NT2/D1 (cell line): ENCODE results near the gene DDO.

Source experiments
- DNase-seq: peaks from one replicate; pipeline ENCODE4 v3.0.0-alpha.2; 2011; ENCODE audit warnings: low read depth, low spot score
- H3K27me3 ChIP-seq: 2 replicates; pipeline ENCODE4 v1.6.0; 2011; ENCODE audit warnings: mild to moderate bottlenecking; ENCODE audit not compliant: insufficient read length, insufficient read depth
- H3K36me3 ChIP-seq: 2 replicates; pipeline ENCODE4 v1.6.1; 2011; ENCODE audit warnings: mild to moderate bottlenecking, low read length, mixed read lengths; ENCODE audit not compliant: insufficient read depth, insufficient read length
- H3K4me1 ChIP-seq: 2 replicates; pipeline ENCODE4 v1.5.1; 2011; ENCODE audit not compliant: insufficient read depth, insufficient read length
- H3K4me3 ChIP-seq: 2 replicates; pipeline ENCODE4 v1.5.1; 2011; ENCODE audit warnings: low read depth; ENCODE audit not compliant: insufficient read length
- H3K9ac ChIP-seq: 2 replicates; pipeline ENCODE4 v1.6.0; 2011; ENCODE audit warnings: low read depth; ENCODE audit not compliant: insufficient read length
- H3K9me3 ChIP-seq: 2 replicates; pipeline ENCODE4 v1.5.1; 2011; ENCODE audit warnings: mild to moderate bottlenecking, low read length; ENCODE audit not compliant: insufficient read depth
- SUZ12 ChIP-seq: IDR thresholded peaks from 2 replicates; pipeline ENCODE4 v1.6.1; 2011; ENCODE audit not compliant: insufficient read length, insufficient read depth; ENCODE audit errors: extremely low read depth
- YY1 ChIP-seq: IDR thresholded peaks from 2 replicates; pipeline ENCODE4 v1.6.1; 2011; ENCODE audit not compliant: insufficient read length, insufficient read depth
- ZNF274 ChIP-seq: IDR thresholded peaks from 2 replicates; pipeline ENCODE4 v1.6.1; 2011; ENCODE audit warnings: mild to moderate bottlenecking, low read depth, low read length

The DDO gene

DNA sequence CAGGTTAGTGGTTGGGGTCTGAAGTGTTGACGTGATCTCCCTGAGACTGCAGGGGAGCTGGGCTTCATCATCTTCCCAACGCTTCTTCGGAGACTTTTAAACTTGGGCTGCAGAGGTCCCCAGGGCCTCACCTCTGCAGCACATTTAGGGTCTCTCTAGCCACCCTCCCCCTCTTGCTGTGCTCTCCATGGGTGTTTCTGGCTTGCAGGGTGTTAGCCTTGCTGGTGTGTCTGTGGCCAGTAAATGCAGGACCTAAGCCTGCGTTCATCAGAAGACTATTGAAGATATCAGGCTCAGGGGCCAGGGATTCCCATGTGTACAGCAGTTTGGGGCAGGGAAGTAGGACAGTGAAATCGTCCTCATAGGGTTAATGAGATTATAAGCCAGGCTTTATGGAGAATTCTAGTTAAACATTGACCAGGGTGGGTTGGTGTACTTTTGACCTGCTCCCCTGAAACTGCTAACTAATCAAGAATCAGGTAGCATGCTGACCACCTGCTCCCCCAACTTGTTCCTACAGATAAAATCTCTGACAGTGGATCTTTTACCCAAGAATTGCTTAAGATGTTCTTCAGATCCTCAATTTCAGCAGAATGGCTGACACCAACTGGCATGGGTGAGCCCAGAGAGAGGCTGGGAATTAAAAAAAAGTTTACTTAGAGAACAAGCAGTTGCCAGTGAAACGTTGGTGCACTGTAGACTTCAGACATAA lies 3.8 kb upstream of the DDO start:
- no peak for DNase-seq
- Histone ChIP-seq H3K36me3 (no peaks in the 10 kb centered on the region), H3K27me3 (no peaks in the 10 kb centered on the region), H3K4me3 (no peak overlapping the region), H3K9me3 (no peaks in the 10 kb centered on the region), H3K4me1 (no peaks in the 10 kb centered on the region), H3K9ac (no peak overlapping the region)
- TF ChIP-seq SUZ12 (no peak), YY1 (no peak), ZNF274 (no peak)

DNA sequence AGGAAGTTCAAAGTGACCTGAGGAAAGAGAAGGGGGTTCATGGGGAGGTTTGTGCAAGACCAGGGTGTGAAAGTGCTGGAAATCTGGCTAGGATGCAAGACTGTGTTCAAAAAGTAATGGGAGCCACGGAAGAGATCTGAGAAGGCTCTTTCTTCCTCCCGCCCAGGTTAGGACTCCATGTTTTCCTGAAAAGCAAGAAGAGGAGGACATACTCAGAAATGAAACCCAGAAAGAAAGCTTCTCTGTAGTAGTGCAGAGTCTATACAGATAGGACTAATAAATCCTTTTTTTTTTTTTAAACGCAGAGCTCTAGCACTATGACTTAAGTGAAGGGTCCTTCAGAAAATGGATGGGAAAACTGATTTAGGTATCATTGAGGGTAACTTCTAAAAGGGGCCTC lies 3.2 kb upstream of the DDO start:
- H3K9me3 ChIP-seq = no peaks in the 10 kb centered on the region
- H3K4me3 ChIP-seq = no peak overlapping the region
- H3K4me1 ChIP-seq = no peaks in the 10 kb centered on the region
- no peak overlapping the region for H3K9ac ChIP-seq
- TF ChIP-seq ZNF274 = no peak
- TF ChIP-seq YY1 = no peak
- TF ChIP-seq SUZ12 = no peak
- H3K36me3 ChIP-seq = no peaks in the 10 kb centered on the region
- H3K27me3 ChIP-seq = no peaks in the 10 kb centered on the region
- DNase-seq = no peak

GRCh38 chr6:110414669-110415068 lies 706 bp downstream of the DDO start:
- TF ChIP-seq YY1 (no peak), ZNF274 (no peak), SUZ12 (no peak)
- no peak overlapping the region for H3K4me3 ChIP-seq
- no peak overlapping the region for H3K9ac ChIP-seq
- H3K36me3 ChIP-seq = no peaks in the 10 kb centered on the region
- no peak for DNase-seq
- H3K27me3 ChIP-seq = no peaks in the 10 kb centered on the region
- no peaks in the 10 kb centered on the region for H3K4me1 ChIP-seq
- no peaks in the 10 kb centered on the region for H3K9me3 ChIP-seq

DNA sequence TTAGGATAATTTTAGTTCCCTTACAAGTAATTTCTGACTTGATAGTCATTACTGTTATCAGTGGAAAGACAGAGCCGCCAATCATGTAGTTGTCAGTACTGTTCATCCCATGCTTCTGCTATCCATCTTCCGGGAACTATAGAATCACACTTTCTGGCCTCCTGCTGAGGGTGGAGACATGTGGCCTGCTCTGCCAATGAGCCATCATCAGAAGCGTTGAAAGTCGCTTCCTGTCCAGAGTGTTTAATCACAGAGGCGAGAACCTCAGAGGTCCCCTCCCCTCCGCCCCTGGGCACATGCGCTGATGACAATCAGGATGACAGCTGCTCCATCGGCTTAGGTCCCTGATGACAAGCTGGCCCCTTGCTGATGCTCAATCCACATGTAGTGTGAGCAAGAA lies 3.0 kb downstream of the DDO start:
- TF ChIP-seq SUZ12 (no peak), ZNF274 (no peak), YY1 (no peak)

DNA sequence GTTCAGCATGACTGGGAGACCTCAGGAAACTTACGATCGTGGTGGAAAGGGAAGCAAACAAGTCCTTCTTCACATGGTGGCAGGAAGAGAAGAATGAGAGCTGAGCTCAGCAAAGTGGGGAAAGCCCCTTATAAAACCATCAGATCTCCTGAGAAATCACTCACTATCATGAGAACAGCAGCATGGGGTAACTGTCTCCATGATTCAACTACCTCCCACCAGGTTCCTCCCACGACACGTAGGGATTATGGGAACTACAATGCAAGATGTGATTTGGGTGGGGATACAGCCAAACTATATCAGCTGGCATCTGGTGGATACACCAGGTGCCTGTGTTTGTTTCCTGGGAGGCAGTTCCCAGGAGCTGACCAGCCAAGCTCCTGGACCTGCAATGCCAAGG lies 4.9 kb downstream of the DDO start:
- DNase-seq = no peak
- H3K4me3 ChIP-seq = no peak overlapping the region
- H3K9ac ChIP-seq = no peak overlapping the region
- no peaks in the 10 kb centered on the region for H3K36me3 ChIP-seq
- no peak for TF ChIP-seq YY1
- no peak for TF ChIP-seq SUZ12
- no peak for TF ChIP-seq ZNF274
- no peaks in the 10 kb centered on the region for H3K9me3 ChIP-seq
- no peaks in the 10 kb centered on the region for H3K27me3 ChIP-seq
- no peaks in the 10 kb centered on the region for H3K4me1 ChIP-seq

More for the DNA sequence above, 3.0 kb downstream of the DDO start:
- Histone ChIP-seq H3K27me3 (no peaks in the 10 kb centered on the region), H3K9me3 (no peaks in the 10 kb centered on the region), H3K36me3 (no peaks in the 10 kb centered on the region), H3K9ac (no peak overlapping the region), H3K4me1 (no peaks in the 10 kb centered on the region), H3K4me3 (no peak overlapping the region)
- DNase-seq = no peak

GRCh38 chr6:110409794-110410193 lies 5.6 kb downstream of the DDO start:
- Histone ChIP-seq H3K27me3 (no peaks in the 10 kb centered on the region), H3K4me3 (no peak overlapping the region), H3K36me3 (no peaks in the 10 kb centered on the region), H3K9me3 (no peaks in the 10 kb centered on the region), H3K4me1 (no peaks in the 10 kb centered on the region), H3K9ac (no peak overlapping the region)
- DNase-seq = no peak
- TF ChIP-seq ZNF274 (no peak), YY1 (no peak), SUZ12 (no peak)

- no peak for DNase-seq
Observed at GRCh38 chr6:110408901-110409300, 6.5 kb downstream of the DDO start.

More at GRCh38 chr6:110408901-110409300, 6.5 kb downstream of the DDO start:
- H3K9ac ChIP-seq = no peak overlapping the region
- no peaks in the 10 kb centered on the region for H3K4me1 ChIP-seq
- H3K4me3 ChIP-seq = no peak overlapping the region
- H3K27me3 ChIP-seq = no peaks in the 10 kb centered on the region
- no peaks in the 10 kb centered on the region for H3K9me3 ChIP-seq
- no peak for TF ChIP-seq ZNF274
- TF ChIP-seq SUZ12 = no peak
- TF ChIP-seq YY1 = no peak
- no peaks in the 10 kb centered on the region for H3K36me3 ChIP-seq
